DOHH2 (cell line): Measurements from ENCODE around the gene CLEC17A.

Source experiments
- CTCF ChIP-seq: fragments of 200-600 bp; sonication (generic); IDR thresholded peaks from one replicate; pipeline ENCODE4 v1.5.1; 2014; ENCODE audit warnings: antibody characterized with exemption, mild to moderate bottlenecking, low read depth, low read length; ENCODE audit not compliant: poor library complexity, severe bottlenecking
- EZH2phosphoT487 ChIP-seq: fragments of 200-600 bp; sonication (generic); IDR thresholded peaks from 2 replicates; pipeline ENCODE4 v1.6.1; 2017; ENCODE audit warnings: borderline replicate concordance, mild to moderate bottlenecking, antibody characterized with exemption, low read length, moderate library complexity, mixed read lengths

DNA sequence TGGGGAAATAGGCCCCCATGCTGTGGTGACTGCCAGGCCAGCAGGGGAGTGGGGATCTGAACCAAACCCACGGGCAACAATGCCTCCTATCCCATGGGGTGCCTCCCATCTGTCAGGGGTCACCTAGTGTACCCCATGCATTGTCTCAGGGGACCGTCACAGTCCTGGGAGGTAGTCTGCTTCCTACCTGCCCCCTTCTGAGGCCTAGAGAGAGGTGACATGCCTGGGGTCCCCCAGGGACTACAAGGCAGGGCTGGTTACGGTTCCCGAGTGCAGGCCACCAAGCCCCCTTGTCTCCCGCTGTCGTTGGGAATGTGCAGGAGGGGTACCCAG lies 22.1 kb upstream of the CLEC17A start:
- TF ChIP-seq CTCF: no peak
- TF ChIP-seq EZH2phosphoT487: no peak
